Cardiac fibroblast (primary cell): Measurements from ENCODE around the gene CPSF4L.

Experiments
- DNase-seq, 2 donors: peaks; one replicate each; pipeline versions ENCODE4 v3.0.0 to v3.0.0-alpha.2; 2010; ENCODE audit warnings: low read depth in 2 of 2
- H3K4me3 ChIP-seq, 2 donors: replicated peaks in 1 of 2; 1 replicate in 1 of 2; 2 replicates in 1 of 2; pipeline ENCODE4 v1.5.1; 2011; ENCODE audit warnings: low read depth in 2 of 2, low read length in 2 of 2, mild to moderate bottlenecking in 2 of 2, moderate library complexity in 1 of 2
- CTCF ChIP-seq: IDR thresholded peaks from one replicate; pipeline ENCODE4 v1.5.1; 2011; ENCODE audit warnings: low read depth, mild to moderate bottlenecking, low read length, inconsistent platforms

Gene CPSF4L

GRCh38 chr17:73305845-73306836 lies 44.5 kb upstream of the CPSF4L start:
- no peak for TF ChIP-seq CTCF
- no peak for DNase-seq

GRCh38 chr17:73304971-73305812 lies 43.5 kb upstream of the CPSF4L start:
- DNase-seq = peak; percentile 91 to 93
- TF ChIP-seq CTCF = peak; percentile 39
- peak overlapping the region; percentile 6 to 48 for H3K4me3 ChIP-seq

More at GRCh38 chr17:73305845-73306836, 44.5 kb upstream of the CPSF4L start:
- peak overlapping the region in 1 of 2 donors; percentile 48 for H3K4me3 ChIP-seq

GRCh38 chr17:73304438-73304837 lies 42.8 kb upstream of the CPSF4L start:
- peak overlapping the region in 1 of 2 donors; percentile 48 for H3K4me3 ChIP-seq
- DNase-seq = no peak
- no peak for TF ChIP-seq CTCF

- no peak overlapping the region for H3K4me3 ChIP-seq
- peak in 1 of 2 donors; percentile 71 for DNase-seq
- TF ChIP-seq CTCF = no peak
Observed at GRCh38 chr17:73302189-73302588, 40.5 kb upstream of the CPSF4L start.

- TF ChIP-seq CTCF = no peak
- no peak overlapping the region for H3K4me3 ChIP-seq
- no peak for DNase-seq
Observed at GRCh38 chr17:73301369-73301768, 39.7 kb upstream of the CPSF4L start.

- TF ChIP-seq CTCF = no peak
- H3K4me3 ChIP-seq = no peak overlapping the region
- no peak for DNase-seq
Observed at GRCh38 chr17:73300392-73300791, 38.7 kb upstream of the CPSF4L start.
